Epithelial cell of esophagus (primary cell): ENCODE measurements around the gene DOCK3.
"Not testable (repeated sequence)": the region's sequence is repeated elsewhere in the genome, so short reads cannot be mapped to it uniquely, and the experiment has no call there.

Experiments used
- DNase-seq: peaks from one replicate; pipeline ENCODE4 v3.0.0; 2010; ENCODE audit warnings: low read depth
- H3K4me3 ChIP-seq: 2 replicates; pipeline ENCODE4 v1.5.1; 2011; ENCODE audit warnings: mild to moderate bottlenecking, low read length, control low read depth
- TF ChIP-seq, protein P1 (sequence below): IDR thresholded peaks from 2 replicates; pipeline ENCODE4 v1.5.1; 2011; ENCODE audit warnings: low read depth, mild to moderate bottlenecking, low read length, control low read depth, inconsistent platforms; ENCODE audit not compliant: insufficient read depth; ENCODE audit errors: missing control alignments

Gene DOCK3

DNA sequence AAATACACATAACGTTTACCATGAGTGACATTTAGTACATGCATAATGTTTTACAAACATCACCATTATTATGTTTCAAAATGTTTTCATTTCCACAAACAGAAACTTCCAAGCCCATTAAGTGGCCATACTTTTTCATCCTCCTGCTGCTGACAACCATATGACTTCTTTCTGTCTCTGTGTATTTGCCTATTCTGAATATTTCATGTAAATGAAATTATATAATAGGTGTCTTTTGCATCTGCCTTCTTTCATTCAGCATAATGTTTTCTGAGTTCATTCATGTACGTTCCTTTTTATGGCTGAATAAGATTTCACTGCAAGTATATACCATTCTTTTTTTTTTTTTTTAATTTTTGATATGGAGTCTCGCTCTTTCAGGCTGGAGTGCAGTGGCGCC, 209.0 kb downstream of the DOCK3 start:
- H3K4me3 ChIP-seq = no peak overlapping the region
- DNase-seq = no peak
- TF ChIP-seq, protein P1, sequence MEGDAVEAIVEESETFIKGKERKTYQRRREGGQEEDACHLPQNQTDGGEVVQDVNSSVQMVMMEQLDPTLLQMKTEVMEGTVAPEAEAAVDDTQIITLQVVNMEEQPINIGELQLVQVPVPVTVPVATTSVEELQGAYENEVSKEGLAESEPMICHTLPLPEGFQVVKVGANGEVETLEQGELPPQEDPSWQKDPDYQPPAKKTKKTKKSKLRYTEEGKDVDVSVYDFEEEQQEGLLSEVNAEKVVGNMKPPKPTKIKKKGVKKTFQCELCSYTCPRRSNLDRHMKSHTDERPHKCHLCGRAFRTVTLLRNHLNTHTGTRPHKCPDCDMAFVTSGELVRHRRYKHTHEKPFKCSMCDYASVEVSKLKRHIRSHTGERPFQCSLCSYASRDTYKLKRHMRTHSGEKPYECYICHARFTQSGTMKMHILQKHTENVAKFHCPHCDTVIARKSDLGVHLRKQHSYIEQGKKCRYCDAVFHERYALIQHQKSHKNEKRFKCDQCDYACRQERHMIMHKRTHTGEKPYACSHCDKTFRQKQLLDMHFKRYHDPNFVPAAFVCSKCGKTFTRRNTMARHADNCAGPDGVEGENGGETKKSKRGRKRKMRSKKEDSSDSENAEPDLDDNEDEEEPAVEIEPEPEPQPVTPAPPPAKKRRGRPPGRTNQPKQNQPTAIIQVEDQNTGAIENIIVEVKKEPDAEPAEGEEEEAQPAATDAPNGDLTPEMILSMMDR = no peak

GRCh38 chr3:50885070-50885850, 210.5 kb downstream of the DOCK3 start:
- TF ChIP-seq, protein P1 = peak; percentile 28
- H3K4me3 ChIP-seq = no peak overlapping the region
- DNase-seq = peak; percentile 3

DNA sequence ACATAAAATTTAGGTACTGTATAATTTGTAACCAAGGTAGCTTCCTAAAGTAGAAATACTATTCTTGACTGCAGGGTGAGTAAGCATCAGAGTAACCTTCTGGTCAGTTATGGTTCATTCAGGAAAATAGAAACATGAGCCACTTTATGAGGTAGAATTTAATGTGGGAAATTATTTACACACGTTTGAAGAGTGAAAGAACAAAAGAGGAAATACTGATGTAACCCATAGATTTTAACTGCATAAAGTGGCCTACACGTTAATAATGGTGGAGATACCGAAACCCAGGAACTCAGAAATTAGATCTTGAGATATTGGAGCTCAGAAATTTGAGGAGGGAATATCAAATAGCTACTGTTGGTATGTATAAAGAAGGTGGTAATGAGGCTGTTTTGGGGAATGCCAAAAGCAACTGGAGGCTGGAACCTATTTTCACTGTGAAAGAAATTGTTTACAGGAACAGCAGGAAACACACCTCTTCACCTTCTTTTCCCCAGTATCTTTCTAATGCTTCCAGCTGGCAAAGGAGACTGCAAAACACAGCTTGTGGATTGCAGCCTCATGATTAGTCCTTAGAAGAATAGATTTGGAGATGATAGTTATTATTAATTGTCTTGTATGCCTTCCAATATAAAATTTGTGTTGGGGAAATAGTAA, 216.1 kb downstream of the DOCK3 start:
- no peak for DNase-seq
- no peak overlapping the region for H3K4me3 ChIP-seq
- TF ChIP-seq, protein P1 = no peak

DNA sequence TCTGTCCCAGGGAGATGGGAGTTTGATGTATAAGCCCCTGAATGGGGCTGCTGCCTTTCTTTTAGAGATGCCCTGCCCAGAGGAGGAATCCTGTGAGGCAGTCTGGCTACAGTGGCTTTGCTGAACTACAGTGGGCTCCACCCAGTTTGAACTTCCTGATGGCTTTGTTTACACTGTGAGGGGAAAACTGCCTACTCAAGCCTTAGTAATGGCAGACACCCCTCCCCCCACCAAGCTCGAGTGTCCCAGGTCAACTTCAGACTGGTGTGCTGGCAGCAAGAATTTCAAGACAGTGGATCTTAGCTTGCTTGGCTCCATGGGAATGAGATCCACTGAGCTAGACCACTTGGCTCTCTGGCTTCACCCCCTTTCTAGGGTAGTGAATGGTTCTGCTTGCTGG, 226.4 kb downstream of the DOCK3 start:
- DNase-seq, H3K4me3 ChIP-seq: not testable (repeated sequence)

GRCh38 chr3:50912746-50913145, 238.0 kb downstream of the DOCK3 start:
- TF ChIP-seq, protein P1 = no peak
- DNase-seq = no peak
- H3K4me3 ChIP-seq = no peak overlapping the region

DNA sequence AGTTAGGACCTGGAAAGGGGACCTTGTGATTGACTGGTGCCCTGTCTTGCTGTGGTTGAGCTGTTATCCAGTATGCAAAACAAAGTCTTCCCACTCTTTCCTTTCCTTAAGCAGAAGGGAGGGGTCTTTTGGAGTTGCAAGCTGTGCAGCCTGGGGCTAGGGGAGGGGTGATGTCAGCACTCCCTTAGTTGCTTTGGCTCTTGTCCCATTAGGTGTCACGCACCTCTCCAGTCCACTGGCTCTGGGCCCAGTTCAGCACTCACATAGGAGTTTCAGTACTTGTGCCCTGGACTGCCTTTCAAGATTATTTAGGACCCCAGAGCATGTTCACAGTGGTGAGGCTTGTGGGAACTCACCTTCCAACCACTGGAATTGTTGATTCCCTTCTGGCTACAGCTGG, 238.5 kb downstream of the DOCK3 start:
- TF ChIP-seq, protein P1 = no peak
- peak; percentile 5 for DNase-seq
- H3K4me3 ChIP-seq = no peak overlapping the region

DNA sequence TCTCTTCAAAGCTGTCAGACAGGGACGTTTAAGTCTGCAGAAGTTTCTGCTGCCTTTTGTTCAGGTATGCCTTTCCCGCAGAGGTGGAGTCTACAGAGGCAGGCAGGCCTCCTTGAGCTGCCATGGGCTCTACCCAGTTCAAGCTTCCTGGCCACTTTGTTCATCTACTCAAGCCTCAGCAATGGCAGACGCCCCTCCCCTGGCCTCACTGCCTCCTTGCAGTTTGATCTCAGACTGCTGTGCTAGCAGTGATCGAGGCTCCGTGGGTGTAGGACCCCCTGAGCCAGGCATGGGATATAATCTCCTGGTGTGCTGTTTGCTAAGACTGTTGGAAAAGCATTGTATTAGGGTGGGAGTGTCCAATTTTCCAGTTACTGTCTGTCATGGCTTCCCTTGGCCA, 247.3 kb downstream of the DOCK3 start:
- DNase-seq, H3K4me3 ChIP-seq: not testable (repeated sequence)

- no peak for DNase-seq
- TF ChIP-seq, protein P1 = no peak
- H3K4me3 ChIP-seq = no peak overlapping the region
These were observed 249.2 kb downstream of the DOCK3 start for GRCh38 chr3:50923955-50924354.
